ENCODE measurements around the gene SLC29A2.
"Not testable (repeated sequence)": the region's sequence is repeated elsewhere in the genome, so short reads cannot be mapped to it uniquely, and the experiment has no call there.

SLC29A2 gene

DNA sequence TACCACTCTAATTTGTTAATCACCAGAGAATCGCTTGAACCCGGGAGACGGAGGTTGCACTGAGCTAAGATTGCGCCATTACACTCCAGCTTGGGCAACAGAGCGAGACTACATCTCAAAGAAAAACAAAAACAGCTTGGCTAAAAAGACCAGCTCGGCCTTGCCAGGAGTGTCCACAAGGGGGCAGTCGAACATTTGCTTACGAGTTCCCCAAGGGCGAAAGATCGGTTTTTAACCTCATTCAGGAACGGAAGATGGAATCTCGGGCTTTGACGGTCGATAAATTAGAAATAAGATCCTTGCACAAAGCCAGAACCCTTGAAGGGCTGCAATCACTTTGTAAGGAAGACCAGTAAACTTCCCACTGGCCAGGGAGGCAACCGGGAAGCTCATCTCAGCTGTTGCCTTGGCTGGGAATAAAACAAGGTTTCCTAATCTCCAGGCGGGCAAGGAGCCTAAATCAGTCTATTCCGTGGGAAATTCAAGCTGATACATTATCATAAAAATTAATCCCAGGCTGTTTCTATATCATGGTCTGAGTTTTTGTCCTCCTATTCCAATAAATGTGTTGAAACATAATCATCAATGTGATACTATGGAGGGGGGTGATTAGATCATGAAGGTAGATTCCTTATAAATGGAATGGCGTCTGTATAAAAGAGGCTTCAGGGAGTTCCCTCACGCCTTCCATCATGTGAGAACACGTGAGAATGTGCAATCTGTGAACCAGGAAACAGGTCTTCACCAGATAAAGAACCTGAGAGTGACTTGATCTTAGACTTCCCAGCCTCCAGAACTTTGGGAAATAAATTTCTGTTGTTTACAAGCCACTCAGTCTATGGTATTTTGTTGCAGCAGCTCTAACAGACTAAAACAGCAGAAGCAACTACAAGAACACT, 14.9 kb upstream of the SLC29A2 start:
- peak; percentile 82 for DNase-seq

DNA sequence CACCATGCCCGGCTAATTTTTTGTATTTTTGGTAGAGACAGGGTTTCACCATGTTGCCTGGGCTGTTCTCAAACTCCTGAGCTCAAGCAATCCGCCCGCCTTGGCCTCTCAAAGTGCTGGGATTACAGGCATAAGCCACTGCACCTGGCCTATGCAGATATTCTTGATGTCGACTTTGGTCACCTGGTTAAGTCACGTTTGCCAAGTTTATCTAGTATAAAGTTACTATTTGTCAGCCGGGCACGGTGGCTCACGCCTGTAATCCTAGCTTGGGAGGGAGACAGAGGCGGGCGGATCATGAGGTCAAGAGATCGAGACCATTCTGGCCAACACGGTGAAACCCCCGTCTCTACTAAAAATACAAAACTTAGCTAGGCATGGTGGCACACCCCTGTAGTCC, 12.8 kb upstream of the SLC29A2 start:
- not testable (repeated sequence) for DNase-seq

DNA sequence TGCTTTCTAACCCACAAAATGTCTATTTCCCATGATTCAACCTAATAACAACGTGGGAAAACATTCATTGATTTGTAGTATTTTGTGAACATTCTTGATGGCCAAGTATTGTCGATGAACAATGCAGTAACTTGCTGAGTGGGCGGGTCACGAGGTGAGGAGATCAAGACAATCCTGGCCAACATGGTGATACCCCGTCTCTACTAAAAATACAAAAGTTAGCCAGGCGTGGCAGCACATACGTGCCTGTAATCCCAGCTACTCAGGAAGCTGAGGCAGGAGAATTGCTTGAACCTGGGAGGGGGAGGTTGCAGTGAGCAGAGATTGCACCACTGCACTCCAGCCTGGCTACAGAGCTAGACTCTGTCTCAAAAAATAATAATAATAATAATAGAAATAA, 8.7 kb upstream of the SLC29A2 start:
- not testable (repeated sequence) for DNase-seq

DNA sequence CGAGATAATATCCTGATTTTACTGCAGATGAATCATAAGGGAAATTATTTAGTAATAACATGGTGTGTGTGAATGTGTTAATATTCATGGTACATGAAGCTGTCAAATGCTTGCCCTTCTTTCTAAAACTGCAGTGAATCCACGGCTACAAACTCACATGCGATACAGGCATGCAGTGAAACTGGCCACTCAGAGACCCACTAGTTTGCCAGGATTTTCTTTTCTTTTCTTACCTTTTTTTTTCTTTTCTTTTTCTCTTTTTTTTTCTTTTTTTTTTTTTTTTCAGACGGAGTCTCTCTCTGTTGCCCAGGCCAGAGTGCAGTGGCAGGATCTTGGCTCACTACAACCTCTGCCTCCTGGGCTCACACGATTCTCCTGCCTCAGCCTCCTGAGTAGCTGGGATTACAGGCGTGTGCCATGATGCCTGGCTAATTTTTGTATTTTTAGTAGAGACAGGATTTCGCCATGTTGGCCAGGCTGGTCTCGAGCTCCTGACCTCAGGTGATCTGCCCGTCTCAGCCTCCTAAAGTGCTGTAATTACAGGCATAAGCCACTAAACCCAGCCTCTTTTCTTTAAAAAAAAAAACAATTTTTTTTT, 2.2 kb upstream of the SLC29A2 start:
- DNase-seq, result not testable (repeated sequence)

DNA sequence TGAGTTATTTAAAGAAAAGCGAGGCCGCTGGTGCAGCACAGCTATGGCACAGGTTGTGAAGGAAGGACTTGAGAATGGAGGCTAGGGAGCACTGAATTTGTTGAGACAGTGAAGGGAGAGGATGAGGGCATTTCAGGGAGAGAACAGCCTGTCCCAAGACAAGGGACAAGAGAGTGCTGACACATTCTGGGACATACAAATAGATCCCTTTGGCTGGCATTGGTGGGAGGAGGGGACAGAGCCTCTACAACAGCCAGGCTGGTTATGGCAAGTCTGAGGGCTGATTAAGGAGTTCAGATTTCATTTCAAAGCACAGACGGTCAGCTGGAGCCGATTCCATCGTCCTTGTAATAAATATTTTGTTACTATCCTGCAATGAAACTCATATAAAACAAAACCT, 1.7 kb upstream of the SLC29A2 start:
- no peak for DNase-seq

DNA sequence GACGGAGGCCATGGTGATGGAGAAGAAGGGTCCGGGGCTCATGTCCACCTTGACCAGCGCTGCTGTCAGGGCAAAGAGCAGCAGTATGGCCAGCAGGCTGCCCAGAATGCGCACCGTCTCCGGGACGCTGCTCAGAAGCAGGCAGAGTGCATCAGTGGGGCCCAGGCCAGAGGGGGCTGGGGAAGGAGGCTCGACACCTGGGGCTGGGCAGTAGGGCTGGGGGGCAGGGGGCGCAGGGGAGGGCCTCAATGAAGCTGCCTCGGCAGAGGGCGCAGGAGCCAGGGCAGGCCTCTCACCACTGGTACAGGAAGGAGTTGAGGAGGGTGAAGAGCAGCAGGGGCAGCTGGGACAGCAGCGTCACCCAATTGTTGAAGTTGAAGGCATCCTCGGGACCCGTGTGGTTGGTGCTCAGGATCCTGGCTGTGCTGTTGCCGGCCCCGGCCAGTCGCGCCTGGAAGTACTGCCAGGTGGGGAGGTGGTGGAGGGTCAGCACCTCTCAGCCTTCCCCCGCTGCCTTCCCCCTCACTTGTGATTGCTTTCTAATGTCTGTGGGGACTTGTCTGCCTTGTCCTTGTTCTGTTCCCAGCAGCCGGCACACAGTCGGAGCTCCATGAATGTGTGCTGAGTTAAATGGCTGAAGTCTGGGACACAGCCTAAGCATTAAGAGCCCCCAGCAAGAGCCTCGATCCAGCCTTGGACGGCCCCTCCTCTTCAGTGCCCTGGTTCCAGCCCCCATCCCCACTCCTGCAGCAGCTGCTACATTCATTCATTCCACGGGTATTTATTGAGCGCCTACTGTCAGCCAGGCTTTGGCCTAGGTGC, 2.3 kb downstream of the SLC29A2 start:
- DNase-seq, result no peak

DNA sequence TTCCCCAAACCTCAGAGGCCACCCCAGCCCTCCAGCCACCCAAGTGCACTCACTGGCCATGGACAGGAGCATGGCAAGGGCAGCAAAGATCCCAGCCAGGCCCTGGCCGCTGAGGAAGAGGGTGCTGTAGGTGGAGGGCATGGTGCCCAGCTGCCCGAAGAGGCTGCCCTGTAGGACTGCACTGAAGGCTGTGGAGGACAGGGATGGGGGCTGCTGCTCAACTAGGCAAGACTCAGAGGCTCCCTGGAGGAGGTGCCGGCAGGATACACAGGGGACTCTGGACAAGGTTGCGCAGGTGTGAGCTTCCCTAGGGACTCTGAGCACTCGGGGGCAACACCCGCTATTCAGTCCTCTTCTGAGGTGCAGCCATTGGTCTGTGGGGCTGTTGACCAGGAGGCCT, 3.1 kb downstream of the SLC29A2 start:
- DNase-seq, result no peak

DNA sequence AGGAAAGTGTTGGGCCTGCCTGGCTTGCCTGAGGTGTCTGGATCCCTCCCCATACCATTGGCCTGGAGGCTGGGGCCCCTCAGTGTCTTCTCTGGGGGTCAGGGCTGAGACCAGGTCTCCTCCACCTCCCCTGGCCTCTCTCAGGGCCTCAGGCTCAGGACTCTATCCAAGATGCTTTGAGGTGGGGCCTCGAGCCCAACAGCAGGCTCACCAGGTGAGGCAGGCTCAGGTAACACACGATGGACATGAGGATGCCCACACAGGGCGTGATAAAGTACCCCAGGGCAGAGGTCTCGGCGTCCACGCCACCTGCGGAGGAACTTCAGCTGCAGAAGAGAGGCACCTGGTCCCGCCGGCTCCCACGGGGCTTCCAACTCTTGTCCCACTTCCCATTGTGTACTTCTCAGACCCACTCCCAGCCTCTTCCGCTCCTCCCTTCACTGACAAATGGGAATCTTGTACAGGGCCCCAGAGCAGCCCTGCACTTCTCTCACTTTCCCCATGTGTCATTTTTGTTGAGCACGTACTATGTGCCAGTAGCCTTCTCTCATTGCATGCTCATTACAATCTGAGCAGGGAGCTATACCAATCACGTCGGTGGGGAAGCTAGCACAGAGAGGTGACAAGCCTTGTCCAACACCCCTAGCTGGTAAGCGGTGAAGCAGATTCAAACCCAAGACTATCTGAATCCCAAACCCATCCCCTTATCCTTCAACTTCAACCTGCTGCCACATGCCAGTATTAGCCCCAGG, 3.8 kb downstream of the SLC29A2 start:
- DNase-seq, result no peak

DNA sequence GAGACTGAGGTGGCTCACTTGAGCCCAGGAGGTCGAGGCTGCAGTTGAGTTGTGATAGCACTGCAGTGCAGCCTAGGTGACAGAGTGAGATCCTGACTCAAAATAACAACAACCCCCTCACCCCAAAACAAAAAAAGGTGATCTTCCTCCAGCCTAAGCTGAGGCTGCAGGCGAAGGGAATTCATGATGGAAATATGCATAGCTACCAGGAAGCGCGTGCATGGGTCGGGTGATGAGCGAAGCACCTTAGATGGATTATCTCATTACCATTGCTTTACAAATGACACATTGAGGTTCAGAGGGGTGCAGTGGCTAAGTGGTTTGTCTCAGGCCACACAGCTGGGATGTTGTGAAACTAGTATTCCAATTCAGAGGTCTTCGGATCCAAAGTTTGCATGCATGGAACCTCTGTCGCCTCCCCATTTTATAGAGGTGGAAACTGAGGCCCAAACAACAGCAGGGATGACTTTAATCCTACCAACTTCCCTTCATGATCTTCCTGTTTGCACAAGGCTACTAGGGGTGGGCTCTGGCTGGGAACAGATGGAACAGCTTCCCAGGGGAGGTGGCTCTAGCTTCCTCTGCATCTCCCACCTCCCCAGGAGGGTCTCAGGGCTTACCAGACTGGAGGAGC, 4.6 kb downstream of the SLC29A2 start:
- DNase-seq, result no peak

DNA sequence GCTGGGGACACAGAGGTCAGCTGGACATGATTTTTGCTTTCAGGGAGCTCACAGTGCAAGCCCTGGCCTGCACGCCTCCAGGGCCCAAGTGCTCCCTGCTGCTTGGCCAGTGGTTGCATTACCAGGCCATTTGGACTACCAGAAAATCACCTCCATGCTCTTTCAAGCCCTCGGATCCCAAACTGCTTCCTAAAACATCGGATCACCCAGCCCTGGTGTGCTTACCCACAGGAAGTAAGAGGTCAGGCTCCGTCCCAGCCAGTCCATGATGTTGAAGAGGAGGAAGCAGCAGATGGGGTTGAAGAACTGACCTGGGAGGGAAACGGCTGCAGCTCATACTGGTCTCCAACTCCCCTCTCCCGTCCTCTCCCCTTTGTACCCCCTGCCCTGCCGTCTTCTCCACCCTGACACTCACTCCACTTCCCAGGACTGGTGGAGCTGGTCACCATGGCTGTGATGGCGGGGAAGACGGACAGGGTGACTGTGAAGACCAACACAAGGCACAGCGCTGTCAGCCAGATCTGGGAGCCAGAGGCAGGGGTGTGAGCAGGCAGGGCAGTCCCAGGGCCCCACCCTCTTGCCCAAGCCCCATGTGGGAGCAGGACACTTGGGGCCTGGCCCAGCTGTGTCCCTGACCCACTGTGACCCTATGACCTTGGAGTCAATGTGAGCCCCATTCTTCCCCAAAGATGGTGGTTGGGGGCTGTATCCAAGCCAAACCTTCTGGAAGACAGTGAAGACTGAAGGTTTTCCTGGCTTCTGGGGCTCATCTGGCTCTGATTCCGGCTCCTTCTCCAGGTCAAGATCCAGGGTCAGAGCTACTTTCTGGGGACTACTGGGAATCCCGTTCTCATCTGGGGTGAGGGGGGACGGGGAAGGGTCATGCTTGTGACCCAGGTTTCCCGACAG, 5.6 kb downstream of the SLC29A2 start:
- DNase-seq, result no peak

DNA sequence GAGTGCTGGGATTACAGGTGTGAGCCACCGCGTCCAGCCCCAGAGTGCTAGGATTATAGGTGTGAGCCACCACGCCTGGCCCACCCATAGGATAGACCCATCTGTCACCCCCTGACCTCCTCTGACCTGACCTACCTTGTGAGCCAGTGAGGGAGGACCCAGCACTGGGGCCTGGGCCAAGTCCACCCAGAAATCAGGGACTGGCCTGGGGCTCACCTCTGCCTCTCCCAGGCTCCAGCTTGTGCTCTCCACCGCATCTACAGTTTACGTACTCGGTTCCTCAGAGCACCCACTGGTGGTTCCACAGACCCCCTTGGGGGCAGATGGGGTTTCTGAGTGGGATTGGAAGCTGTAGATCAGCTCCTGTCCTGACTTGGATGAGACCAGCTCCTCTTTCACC, 6.4 kb downstream of the SLC29A2 start:
- DNase-seq, result no peak

DNA sequence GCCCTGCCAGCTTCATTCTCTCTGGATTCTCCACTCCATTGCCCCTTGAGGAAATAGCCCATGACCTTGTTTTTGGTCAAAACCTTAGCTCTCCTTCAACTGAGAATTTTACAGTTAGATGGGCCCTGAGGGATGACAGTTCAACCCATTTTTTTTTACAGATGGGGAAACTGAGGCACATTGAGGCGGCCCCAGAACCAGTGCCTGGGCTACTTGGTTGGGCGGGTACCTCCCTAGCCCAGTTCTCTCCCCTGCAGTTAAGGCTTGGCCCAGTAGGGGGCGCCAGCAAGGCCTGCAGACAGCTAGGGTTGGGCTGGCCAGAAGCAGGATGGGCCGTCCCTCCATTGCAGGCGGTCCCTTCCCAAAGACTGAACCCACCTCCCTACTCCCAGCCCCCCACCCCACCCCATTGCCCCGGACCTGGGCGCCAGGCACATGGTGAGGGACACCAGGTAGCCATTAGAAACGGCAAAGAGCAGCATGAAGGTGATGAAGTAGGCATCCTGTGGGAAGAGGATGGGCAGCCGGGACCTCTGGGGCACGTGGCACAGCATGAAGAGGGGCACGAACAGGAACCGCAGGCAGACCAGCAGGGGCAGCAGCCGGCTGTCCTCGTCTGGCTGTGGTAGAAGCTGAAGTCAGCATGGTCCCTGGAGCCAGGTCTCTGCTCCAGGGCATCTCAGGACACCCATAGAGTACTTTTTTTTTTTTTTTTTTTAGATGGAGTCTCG, 7.6 kb downstream of the SLC29A2 start:
- no peak for DNase-seq

DNA sequence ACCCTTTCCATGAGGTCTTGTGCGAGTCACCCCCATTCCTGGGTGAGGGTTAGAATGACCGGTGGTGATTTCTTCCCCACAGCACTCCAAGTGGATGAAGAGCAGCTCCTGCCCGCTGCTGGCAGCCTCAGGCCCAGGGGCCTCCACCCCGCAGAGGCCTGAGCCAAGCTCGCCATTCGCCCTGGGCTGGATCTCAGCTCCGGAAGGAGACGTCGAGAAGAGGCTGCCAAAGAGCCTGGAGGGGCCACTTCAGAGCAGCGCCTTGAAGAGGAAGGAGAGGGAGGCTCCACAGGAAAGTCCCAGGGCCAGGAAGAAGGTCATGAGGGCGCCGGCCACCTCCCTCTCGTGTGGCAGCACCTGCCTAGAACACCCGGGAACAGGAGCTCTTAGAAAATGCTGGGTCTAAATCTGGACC, 8.4 kb downstream of the SLC29A2 start:
- DNase-seq, result no peak

DNA sequence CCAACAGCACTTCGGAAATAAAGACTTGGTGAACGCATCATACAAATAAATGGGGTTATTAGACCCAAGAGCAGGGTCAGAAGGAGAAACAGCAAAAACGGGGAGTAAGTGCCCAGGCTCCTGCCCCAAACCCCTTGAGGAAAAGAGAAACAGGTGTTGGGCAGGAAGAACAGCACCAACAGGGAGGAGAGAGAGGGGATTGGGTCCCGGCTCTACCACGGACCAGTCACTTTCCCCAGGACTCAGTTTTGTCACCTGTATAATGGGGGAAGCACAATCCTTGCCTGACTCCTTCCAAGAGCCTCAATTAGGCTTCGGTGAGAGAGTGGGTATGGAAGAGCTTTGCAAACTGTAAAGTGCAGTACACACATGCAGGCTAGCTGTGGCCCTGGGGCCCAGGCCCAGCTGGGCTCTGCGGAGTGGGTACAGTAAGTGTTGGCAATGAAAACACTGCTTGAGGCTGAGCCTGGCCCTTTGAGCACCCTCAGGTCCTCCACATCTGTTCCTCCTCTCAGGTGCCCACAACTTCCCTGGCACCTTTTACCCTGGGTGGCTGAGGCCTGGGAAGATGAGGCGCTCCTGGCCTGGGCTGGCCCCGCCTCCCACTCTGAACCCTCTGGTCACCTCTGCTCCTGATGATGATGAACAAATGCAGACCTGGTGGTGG, 8.9 kb downstream of the SLC29A2 start:
- no peak for DNase-seq

DNA sequence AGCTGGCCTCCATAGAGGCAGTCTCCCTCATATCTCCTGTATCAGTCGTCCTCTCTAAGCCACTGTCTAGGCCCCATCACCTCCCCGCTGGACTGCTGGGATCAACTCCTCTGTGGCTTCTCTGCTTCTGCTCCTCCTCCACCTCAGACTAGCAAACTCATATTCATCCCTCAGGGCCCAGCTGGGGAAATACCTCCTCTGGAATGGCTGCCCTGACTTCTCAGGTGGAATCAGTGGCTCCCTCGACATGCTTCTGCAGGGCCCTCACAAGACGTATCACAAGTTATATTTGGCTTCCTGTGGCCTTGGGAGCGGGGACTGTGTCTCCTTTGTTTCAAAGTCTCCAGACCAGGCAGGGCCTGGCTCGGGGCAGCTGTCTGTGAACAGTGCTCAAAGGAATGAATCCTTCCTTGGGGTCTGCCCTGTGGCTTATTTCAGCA, 10.0 kb downstream of the SLC29A2 start:
- DNase-seq, result no peak

DNA sequence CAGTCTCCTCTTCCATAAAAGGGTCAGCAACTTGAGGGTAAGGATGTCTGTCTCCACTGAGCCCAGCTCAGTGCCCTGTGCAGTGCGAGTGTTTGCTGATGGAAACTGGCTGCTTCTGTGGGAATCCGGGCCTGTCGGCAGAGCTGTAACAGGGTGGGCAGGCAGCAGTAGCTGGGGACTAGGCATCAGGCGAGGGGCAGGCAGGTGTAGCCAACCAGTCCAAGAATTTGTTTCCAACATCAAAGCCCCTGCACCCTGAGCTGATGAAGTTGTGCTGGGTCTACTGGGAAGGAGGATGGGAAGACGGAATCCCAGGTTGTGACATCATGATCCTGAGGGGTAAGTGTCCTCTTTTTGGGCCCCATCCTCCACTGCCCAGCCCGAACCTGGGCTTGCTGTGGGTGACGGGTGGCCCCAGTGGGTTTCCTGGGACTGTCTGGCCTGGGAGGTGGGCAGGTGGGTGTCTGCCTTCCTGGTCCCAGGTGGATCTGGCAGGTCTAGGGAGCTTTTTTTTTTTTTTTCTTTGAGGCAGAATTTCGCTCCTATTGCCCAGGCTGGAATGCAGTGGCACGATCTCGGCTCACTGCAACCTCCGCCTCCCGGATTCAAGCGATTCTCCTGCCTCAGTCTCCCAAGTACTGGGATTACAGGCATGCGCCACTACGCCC, 11.0 kb downstream of the SLC29A2 start:
- no peak for DNase-seq

DNA sequence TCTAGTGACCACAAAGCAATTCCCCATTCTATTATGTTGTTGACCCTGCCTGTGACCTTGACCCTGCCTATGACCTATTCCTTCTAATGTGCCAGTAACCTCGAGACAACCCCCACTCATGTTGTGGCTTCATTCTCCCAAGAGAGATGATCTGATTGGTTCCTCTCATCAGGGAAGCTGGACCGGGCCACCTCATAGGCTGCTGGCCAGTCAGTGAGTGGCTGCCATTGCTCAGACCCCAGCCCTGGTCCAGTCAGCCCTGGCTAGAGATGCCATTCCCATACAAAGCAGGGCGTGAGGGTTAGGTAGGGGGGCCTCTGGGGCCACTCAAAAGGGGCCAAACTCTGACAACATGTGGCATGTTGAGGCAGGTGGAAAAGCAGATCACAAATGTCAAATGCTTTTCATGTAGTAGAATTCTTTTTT, 11.9 kb downstream of the SLC29A2 start:
- DNase-seq, result no peak

DNA sequence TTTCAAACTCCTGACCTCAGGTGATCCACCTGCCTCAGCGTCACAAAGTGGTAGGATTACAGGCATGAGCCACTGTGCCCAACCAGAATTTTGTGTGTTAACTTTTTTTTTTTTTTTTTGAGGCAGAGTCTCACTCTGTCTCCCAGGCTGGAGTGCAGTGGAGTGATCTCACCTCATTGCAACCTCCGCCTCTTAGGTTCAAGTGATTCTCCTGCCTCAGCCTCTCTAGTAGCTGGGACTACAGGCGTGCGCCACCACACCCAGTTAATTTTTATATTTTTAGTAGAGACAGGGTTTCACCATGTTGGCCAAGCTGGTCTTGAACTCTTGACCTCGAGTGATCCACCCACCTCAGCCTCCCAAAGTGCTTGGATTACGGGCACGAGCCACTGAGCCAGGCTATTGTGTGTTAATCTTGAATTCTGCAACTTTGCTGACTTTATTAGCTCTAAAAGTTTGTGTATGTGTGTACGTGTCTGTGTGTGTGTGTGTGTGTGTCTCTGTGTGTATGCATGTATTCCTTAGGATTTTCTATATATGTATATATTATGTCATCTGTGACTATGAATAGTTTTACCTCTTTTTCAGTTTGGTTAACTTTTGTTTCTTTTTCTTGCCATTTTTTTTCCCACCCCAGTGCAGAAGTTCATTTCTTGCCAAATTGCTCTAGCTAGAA, 20.9 kb downstream of the SLC29A2 start:
- not testable (repeated sequence) for DNase-seq
